Endothelial cell (in vitro differentiated cells): ENCODE measurements around the gene PLEKHO1. TPM values are rescaled to one million over a fixed set of nuclear protein-coding genes. Genes with fewer than 3 reads are reported as not detected.

ENCODE experiments used
- DNase-seq: peaks from one replicate; pipeline ENCODE4 v3.0.0; 2021; ENCODE audit warnings: low spot score
- H3K27ac Mint-ChIP-seq: one replicate; pipeline ENCODE4 v1.8.0; 2021; ENCODE audit warnings: mixed read lengths, inconsistent platforms; ENCODE audit not compliant: unreplicated experiment
- H3K27me3 Mint-ChIP-seq: one replicate; pipeline ENCODE4 v1.8.0; 2021; ENCODE audit warnings: mild to moderate bottlenecking, moderate library complexity, mixed read lengths, inconsistent platforms; ENCODE audit not compliant: unreplicated experiment
- H3K36me3 Mint-ChIP-seq: one replicate; pipeline ENCODE4 v1.8.0; 2021; ENCODE audit warnings: mild to moderate bottlenecking, low read depth, mixed read lengths, inconsistent platforms; ENCODE audit not compliant: unreplicated experiment
- H3K4me1 Mint-ChIP-seq: one replicate; pipeline ENCODE4 v1.8.0; 2021; ENCODE audit warnings: mild to moderate bottlenecking, mixed read lengths, inconsistent platforms; ENCODE audit not compliant: unreplicated experiment
- H3K4me3 Mint-ChIP-seq: one replicate; pipeline ENCODE4 v1.8.0; 2021; ENCODE audit warnings: mild to moderate bottlenecking, mixed read lengths, inconsistent platforms; ENCODE audit not compliant: unreplicated experiment
- H3K9me3 Mint-ChIP-seq: one replicate; pipeline ENCODE4 v1.8.0; 2021; ENCODE audit warnings: mixed read lengths, inconsistent platforms; ENCODE audit not compliant: unreplicated experiment
- long read RNA-seq: library from polyadenylated mRNA; unstranded; transcript quantifications from one replicate; pipeline ENCODE4 v2.0.0, GENCODE V29; 2020; ENCODE audit not compliant: unreplicated experiment
- total RNA-seq: library from RNA; stranded (reverse); fragmentation: NEBNext Ultra II Directional; extraction: Animal tissue kit (Norgen Biotek cat#: 25700); gene quantifications from one replicate; pipeline ENCODE4 v1.2.1, GENCODE V29; 2021; ENCODE audit not compliant: unreplicated experiment
- TF ChIP-seq, protein P1 (sequence below): fragments of 200-600 bp; sonication (generic); IDR thresholded peaks from one replicate; pipeline ENCODE4 v1.5.0; 2021; ENCODE audit warnings: antibody characterized with exemption; ENCODE audit not compliant: unreplicated experiment

PLEKHO1 gene, protein sequence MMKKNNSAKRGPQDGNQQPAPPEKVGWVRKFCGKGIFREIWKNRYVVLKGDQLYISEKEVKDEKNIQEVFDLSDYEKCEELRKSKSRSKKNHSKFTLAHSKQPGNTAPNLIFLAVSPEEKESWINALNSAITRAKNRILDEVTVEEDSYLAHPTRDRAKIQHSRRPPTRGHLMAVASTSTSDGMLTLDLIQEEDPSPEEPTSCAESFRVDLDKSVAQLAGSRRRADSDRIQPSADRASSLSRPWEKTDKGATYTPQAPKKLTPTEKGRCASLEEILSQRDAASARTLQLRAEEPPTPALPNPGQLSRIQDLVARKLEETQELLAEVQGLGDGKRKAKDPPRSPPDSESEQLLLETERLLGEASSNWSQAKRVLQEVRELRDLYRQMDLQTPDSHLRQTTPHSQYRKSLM
- total RNA-seq = 71.6 TPM
- long read RNA-seq, transcript PLEKHO1-201 (6 exons, 2,050 nt) = major isoform, 26 of 40 reads
- long read RNA-seq, partial matches to known transcripts = 0 of 40 reads
- long read RNA-seq, other reads (novel, unspliced or antisense) = 11 of 40 reads

DNA sequence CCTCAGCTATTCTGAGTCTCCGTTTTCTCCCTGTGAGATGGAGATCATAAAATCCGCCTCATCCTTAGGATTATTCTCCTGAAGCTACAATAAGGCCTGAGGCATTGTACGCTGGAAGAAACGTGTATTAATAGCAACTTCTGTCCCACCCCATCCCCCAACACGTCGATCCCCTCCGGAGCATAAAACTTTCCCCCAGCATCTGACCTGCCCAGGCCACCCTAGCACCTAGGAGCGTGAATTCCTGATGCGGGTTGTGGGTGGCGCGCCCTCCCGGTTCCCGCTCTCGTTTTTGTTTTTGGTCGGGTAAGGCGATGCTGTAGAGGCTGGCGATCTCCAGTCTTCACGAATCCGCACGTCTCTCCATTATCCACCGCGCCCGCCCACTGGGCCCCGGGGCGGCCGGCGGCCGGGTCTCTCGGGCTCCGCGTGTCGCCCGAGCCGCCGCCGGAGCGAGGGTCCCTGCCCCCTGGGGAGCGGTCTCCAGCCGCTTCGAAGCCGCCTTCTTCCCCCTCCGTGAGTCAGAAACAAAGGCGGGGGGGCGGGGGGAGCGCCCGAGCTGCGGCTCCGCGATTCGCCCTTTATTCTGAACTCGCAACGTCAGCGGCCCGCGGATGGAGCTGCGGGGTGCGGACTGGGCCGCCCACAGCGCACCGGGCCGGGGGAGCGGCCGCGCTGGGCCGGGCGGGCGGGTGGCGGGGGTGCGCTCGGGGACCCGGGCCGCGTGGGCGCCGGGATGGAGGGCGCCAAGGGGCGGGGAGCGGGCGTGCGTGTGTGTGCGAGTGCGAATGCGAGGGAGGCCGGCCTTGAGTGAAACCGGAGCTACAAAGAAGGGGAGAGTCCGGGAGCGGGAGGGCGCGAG, at the start of gene PLEKHO1:
Gene PLEKHO1, plus strand, starts transcription at position 646 of the 862 bp plus-strand sequence. CDS start 342 bp downstream, outside the sequence.
- H3K4me1 Mint-ChIP-seq = peaks cover 42% of the 10 kb centered on the region
- H3K27ac Mint-ChIP-seq = peak within 1 kb of the TSS; percentile 80
- H3K36me3 Mint-ChIP-seq = peaks cover 29% of the 10 kb centered on the region
- no peaks in the 10 kb centered on the region for H3K9me3 Mint-ChIP-seq
- peaks cover 14% of the 10 kb centered on the region for H3K27me3 Mint-ChIP-seq
- peak; percentile 63 for DNase-seq
- TF ChIP-seq, protein P1, sequence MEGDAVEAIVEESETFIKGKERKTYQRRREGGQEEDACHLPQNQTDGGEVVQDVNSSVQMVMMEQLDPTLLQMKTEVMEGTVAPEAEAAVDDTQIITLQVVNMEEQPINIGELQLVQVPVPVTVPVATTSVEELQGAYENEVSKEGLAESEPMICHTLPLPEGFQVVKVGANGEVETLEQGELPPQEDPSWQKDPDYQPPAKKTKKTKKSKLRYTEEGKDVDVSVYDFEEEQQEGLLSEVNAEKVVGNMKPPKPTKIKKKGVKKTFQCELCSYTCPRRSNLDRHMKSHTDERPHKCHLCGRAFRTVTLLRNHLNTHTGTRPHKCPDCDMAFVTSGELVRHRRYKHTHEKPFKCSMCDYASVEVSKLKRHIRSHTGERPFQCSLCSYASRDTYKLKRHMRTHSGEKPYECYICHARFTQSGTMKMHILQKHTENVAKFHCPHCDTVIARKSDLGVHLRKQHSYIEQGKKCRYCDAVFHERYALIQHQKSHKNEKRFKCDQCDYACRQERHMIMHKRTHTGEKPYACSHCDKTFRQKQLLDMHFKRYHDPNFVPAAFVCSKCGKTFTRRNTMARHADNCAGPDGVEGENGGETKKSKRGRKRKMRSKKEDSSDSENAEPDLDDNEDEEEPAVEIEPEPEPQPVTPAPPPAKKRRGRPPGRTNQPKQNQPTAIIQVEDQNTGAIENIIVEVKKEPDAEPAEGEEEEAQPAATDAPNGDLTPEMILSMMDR = no peak
- H3K4me3 Mint-ChIP-seq = peak within 1 kb of the TSS; percentile 98

DNA sequence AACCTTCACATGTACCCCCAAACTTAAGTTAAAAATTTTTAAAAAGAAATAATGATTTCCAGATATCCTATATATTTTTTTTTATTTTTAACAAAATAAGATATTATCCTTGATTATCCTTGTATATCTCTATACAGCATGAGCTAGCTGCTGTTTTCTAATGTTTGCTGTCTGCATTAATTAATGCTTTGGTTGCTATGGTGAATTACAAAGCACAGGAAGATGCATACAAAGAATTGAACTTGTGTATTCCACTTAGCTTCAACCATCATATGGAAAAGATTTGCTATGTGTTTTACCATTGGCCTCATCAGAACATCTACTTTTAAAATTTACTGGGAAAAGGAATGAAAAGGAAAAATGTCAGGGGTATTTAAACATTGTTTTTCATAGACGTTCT, 46.7 kb upstream of the PLEKHO1 start:
- Mint-ChIP-seq H3K9me3 (no peaks in the 10 kb centered on the region), H3K27me3 (peaks cover 5% of the 10 kb centered on the region), H3K4me1 (peaks cover 5% of the 10 kb centered on the region), H3K4me3 (no peak overlapping the region), H3K36me3 (peaks cover 9% of the 10 kb centered on the region), H3K27ac (peak overlapping the region; percentile 83)
- TF ChIP-seq, protein P1 = no peak
- no peak for DNase-seq

DNA sequence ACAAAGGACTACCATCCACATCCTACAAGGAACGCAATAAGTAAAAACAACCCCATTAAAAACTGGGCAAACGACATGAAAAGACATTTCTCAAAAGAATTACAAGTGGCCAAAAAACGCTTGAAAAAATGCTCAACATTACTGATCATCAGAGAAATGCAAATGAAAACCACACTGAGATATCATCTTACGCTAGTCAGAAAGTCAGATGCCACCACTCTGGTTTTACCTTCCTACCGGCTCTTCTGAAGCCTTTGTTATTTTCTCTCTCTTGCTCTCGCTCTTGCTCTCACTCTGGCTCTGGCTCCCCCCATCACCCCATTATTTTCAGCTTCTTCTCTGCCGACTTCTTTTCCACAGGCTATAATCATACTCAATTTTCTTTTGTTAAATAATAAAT, 43.4 kb upstream of the PLEKHO1 start:
- Mint-ChIP-seq H3K27me3 (peaks cover 3% of the 10 kb centered on the region), H3K4me1 (peaks cover 22% of the 10 kb centered on the region), H3K27ac (no peak overlapping the region), H3K36me3 (no peaks in the 10 kb centered on the region), H3K4me3 (no peak overlapping the region), H3K9me3 (no peaks in the 10 kb centered on the region)
- DNase-seq = no peak
- TF ChIP-seq, protein P1 = no peak

DNA sequence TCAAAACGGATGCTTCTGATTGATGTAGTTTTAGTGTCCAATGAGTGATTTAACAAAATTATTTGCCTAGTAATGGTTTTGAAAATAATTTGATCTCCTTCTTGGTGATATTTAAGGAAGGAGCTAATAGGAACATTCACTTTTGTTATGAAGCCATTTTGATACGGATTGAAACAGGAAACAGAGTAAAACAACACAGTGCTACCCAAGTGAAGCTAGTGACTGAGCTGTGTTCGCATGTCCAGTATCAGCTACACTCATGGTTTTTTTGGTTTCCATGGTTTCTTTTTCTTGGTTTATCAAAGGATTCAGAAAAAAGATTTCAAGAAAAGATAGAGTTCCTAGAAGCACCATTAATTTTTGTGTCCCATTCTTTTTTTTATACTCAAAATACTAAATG, 40.1 kb upstream of the PLEKHO1 start:
- H3K4me1 Mint-ChIP-seq = peaks cover 17% of the 10 kb centered on the region
- H3K27ac Mint-ChIP-seq = peak overlapping the region; percentile 78
- H3K4me3 Mint-ChIP-seq = no peak overlapping the region
- no peaks in the 10 kb centered on the region for H3K9me3 Mint-ChIP-seq
- DNase-seq = no peak
- H3K27me3 Mint-ChIP-seq = no peaks in the 10 kb centered on the region
- TF ChIP-seq, protein P1 = no peak
- peaks cover 16% of the 10 kb centered on the region for H3K36me3 Mint-ChIP-seq
